HG03432 (cell line): ENCODE data around the gene MXD1.
A peak's percentile ranks its signal among the peaks of the same experiment; 100 is the strongest.
"Not testable (repeated sequence)": the region's sequence is repeated elsewhere in the genome, so short reads cannot be mapped to it uniquely, and the experiment has no call there.

Source experiments
- ATAC-seq: cut with Tn5 transposase; IDR thresholded peaks from one replicate; pipeline ENCODE4 v1.9.1; 2021; ENCODE audit warnings: mild to moderate bottlenecking, moderate library complexity; ENCODE audit not compliant: unreplicated experiment

MXD1 gene, protein sequence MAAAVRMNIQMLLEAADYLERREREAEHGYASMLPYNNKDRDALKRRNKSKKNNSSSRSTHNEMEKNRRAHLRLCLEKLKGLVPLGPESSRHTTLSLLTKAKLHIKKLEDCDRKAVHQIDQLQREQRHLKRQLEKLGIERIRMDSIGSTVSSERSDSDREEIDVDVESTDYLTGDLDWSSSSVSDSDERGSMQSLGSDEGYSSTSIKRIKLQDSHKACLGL

GRCh38 chr2:69914950-69915945 lies at the start of gene MXD1:
Gene MXD1 (plus strand): TSS chr2:69915109. CDS start chr2:69915331, 222 bp downstream.
- ATAC-seq = no peak

DNA sequence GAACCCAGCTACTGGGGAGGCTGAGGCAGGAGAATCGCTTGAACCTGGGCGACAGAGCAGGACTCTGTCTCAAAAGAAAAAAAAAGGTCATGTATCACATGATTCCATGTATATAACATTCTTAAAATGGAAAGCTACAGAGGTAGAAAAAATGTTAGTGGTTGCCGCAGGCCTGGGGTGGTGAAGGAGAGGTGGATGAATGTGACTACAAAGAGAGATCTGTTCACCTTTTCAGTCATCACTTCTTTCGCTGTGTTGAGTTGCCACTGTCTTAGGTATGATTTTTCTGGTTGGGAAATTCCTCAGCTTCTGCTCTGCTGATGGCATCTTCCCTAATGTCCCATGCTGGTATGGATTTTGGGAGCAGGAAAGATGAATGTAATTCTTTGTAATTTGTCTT lies 26.5 kb upstream of the MXD1 start:
- ATAC-seq = no peak

- no peak for ATAC-seq
Observed at GRCh38 chr2:69889302-69889701, 25.6 kb upstream of the MXD1 start.

DNA sequence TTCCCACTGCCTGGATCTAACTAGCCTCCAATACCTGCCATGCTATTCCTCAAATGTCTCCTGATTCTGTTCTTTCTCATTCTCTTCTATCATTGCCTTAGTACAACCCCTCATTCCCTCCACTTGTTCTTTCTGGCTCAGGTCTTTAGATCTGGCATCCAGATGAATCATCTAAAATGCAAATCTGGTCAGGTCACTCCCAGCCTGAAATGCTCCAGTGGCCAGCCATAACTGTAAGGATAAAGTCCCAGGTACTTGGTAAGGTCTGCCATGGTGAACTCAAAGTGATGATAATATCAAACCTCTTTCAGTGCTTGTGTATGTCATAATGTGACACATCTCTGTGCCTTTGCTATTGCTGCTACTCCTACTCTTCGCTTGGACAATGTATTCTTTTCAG lies 24.0 kb upstream of the MXD1 start:
- no peak for ATAC-seq

GRCh38 chr2:69892838-69893424 lies 22.0 kb upstream of the MXD1 start:
- not testable (repeated sequence) for ATAC-seq

DNA sequence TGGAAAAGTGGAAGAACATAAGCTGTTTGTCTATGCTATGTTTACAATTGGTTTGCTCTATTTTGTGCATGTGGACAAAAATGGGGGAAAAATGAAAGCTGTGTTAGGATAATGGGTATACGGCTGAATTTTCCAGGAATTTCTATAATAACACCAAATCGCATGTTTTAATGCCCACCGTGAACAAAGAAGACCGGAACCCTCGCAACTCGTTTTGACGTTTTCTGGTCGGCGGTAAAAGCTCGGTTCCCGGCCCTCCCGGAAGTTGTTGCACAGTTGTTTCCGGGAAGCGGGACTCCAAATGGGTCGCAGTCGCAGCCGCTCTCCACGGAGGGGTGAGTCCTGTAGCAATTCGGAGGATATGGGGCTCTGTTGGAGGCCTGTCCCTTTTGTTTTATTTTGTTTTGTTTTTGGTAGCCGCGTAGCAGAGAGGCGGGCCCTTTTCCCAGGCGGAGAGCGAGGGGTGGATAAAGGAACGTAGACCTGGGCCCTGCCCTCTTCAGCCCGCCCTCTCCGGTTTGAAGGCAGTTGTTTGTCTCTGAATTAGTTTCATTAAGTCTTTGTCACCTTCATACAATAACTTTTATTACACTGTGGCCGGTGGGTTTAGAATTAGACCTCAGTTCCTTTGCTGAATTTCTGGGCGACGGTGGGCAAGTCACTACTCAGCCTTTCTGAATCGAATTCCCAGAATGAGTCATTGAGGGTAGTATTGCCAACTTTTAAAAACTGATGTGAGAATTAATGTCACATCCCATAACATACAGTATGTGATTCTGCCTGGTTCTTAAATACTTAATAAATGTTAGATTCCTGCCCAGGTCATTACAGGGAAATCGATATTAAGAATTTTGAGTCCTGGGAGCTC lies 21.0 kb upstream of the MXD1 start, which contains the start of gene SNRNP27:
Gene SNRNP27 (plus strand): TSS at position 273 of the 868 bp plus-strand sequence. CDS start 29 bp downstream, at position 302.
- ATAC-seq = peak; percentile 89

GRCh38 chr2:69894737-69895136 lies 20.2 kb upstream of the MXD1 start:
- ATAC-seq = not testable (repeated sequence)

DNA sequence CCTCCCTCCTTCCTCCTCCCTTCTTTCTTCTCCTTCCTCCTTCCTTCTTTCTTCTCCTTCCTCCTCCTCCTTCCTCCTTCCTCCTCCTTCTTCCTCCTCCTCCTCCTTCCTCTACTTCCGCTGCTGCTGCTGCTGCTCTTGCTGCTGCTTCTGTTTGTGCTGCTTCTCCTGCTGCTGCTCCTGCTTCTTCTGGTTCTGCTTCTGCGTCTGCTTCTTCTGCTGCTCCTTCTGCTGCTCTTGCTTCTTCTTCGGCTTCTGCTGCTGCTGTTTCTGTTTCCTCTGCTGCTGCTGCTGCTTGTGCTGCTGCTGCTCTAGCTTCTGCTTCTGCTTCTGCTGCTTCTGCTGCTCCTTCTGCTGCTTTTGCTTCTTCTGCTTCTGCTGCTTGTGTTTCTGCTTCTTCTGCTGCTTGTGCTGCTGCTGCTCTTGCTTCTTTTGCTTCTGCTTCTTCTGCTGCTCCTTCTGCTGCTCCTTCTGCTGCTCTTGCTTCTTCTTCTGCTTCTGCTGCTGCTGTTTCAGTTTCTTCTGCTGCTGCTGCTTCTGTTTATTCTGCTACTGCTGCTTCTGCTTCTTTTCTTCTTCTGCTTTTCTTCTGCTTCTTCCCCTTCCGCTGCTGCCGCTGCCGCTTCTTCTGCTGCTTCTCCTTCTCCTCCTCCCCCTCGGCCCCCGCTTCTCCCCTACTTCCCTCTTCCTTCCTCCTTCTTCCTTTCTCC lies 12.5 kb upstream of the MXD1 start:
- no peak for ATAC-seq

DNA sequence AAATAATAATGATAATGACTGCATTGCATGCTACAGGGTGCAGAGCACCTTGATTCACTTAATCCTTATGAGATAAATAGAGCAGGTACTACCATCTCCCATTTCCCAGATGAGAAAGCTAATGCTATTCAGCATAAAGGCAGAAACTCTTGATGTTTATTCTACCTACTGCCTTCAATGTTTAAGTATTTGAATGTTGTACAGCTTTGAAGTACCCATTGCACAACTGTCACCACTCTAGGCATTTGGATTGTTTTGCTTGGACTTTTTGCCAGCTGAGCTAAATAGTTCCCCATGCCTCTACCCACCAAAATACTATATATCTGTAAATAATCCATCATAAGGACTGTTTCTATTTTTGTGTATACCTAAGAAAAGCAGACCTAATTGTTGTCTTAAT lies 7.7 kb upstream of the MXD1 start:
- no peak for ATAC-seq

- no peak for ATAC-seq
Observed at GRCh38 chr2:69911985-69912563, 2.8 kb upstream of the MXD1 start.

DNA sequence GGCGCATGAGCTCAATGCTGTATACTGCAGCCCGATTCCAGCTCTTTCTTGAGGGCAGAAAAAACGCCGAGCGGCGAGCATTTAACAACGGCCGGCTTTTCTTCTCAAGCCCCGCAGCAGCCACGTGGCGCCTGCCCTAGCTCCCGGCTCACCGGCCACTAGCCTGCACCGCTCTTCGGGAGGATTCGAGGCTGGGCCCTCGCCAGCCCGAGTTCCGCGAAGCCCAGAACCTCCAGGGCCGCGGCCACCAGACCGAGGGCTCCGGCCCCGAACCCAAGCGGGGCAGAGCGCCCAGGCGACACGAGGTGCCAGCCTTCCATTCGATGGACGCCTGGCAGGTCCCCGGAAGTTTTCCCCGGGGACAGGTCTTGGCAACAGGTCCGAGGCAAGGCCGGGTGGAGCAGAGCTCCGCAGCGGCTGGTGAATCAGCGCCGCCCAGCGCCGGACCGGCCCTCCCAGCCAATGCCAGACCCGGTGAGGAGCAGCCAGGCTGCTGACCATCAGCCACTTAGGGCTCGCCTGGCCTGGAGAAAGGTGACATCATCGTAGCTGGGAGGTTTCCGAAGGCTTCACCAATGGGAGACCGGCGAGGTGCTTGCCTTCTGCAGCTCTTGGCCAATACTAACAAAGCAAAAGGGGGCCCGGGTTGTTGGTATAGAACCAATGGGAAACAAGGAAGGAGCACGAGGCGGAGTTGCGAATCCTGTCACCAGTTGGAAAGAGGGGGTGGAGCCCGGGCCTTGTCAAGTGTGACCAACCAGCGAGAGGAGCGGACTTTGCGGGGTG lies 552 bp upstream of the MXD1 start:
- peak; percentile 89 for ATAC-seq

GRCh38 chr2:69916106-69916505 lies 1.2 kb downstream of the MXD1 start:
- ATAC-seq = no peak

DNA sequence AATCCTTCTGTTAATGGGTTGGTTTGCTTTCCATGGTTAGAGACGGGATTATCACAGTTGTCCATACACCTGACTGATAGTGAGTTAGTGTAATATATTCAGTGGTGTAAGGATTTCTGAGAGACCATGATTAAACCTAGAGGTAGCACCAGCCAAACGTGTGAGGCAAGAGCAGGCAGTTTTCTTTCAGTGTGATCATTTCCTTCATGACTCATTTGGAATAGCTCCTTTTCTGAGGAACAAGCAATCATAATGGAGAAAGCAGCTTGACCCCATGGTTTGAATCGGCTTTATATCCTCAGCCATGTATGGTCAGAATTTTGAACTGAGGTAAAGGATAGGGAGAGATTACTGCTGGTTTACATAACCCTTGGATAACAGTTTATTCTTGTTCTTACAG lies 2.9 kb downstream of the MXD1 start:
- ATAC-seq = no peak

DNA sequence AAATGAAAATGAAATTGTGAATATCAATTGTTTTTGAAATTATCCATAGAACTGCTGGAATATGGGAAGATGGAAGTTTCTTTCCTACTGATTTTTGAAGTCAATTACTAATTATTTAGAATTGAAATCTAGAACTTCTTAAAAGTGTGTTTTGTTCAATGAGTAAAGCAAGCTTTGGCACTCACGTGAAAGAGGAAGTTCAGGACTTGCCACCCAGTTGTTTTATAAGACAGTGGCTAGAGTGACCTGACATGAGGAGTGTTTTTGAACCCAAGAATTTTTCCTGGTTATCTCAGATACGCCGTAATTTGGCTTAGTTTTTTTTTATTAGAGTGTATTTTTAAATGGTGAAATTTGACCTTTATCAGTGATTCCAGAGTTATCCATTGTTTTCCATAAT lies 3.5 kb downstream of the MXD1 start:
- ATAC-seq = no peak

GRCh38 chr2:69923116-69923515 lies 8.2 kb downstream of the MXD1 start:
- no peak for ATAC-seq

GRCh38 chr2:69926849-69927515 lies 12.1 kb downstream of the MXD1 start:
- no peak for ATAC-seq

DNA sequence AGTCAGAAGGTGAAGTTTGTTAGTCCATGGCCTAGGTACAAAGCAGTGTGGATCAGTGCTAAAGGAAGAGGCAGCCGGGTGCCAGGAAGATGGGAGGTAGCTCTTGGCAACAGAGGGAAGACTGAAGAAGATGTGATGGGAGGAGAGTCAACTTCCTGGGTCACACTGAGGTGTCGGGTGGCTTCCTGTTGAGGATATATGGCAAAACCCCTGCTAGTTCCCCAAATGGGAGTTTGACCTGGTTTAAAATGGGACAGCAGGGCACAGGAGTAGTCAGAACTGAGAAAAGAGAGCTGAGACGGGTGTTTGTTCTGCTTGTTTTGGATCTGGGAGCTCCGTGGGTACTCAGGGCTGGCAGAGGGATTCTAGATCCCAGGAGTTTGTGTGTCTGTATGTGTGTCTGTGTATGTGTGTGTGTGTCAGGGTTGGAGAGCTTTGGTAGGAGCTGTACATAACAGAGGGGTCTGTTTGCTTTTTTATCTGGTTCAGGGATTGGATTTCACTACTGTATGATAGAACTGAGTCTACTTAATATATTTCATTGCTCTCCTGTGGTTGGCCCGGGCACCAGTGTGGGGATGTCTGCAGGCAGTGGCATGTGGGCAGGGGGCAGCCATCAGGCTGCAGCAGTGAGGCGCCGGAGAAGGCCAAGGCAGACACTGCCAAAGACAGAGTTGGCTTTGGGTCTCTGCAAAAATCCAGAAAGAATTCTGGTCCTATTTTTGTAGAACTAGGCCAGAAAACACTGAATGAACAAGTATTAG lies 17.1 kb downstream of the MXD1 start:
- ATAC-seq = no peak

DNA sequence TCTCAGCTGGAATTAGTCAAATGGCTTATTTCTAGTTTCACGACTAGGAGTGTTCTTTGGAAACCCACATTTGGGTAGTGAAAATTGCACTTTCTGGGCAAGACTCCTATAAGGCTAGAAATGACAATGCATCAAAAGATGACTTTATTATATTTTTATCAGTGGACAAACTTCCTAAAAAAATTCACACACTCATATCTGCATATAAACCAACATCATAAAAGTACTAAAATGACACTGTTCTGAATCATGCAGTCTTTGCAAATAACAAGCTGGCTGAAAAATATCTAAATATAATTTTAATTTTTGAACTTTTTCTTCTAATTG lies 17.6 kb downstream of the MXD1 start:
- no peak for ATAC-seq
